ENCODE results near the gene HAUS8. TPM values are rescaled to one million over a fixed set of nuclear protein-coding genes. Genes with fewer than 3 reads are reported as not detected.

Gene HAUS8
- total RNA-seq (2022; extraction: Qiagen RNA extraction; ENCODE audit: low read depth), result 13.2 to 17.1 TPM (median 15.8 TPM) in 5 replicates

GRCh38 chr19:17075035-17075863 lies at the start of gene HAUS8, which contains the start of gene MYO9B:
Gene HAUS8, minus strand, starts transcription at chr19:17075452. Its CDS starts 30 bp downstream, at chr19:17075422.
Gene MYO9B, plus strand, starts transcription at chr19:17075777. Its CDS starts 25,941 bp downstream, at chr19:17101718.

GRCh38 chr19:17026706-17027534 lies 48.3 kb downstream of the HAUS8 start, which contains the start of gene CPAMD8:
Gene CPAMD8, minus strand, starts transcription at chr19:17026810. Its CDS starts 168 bp downstream, at chr19:17026642.

Other genes starting within 250 kb of the HAUS8 start
- gene SIN3B, start 246.1 kb downstream of the HAUS8 start, total RNA-seq (2022; extraction: Qiagen RNA extraction; ENCODE audit: low read depth), result 15.7 to 23.3 TPM (median 22.4 TPM) in 5 replicates
- gene F2RL3, start 186.5 kb downstream of the HAUS8 start, total RNA-seq (2022; extraction: Qiagen RNA extraction; ENCODE audit: low read depth), result not detected in 5 replicates
- gene CPAMD8, start 48.6 kb downstream of the HAUS8 start, total RNA-seq (2022; extraction: Qiagen RNA extraction; ENCODE audit: low read depth), result 0.02 to 0.21 TPM in 2 of 5 replicates, not detected in the others
- gene MYO9B, start 325 bp upstream of the HAUS8 start, total RNA-seq (2022; extraction: Qiagen RNA extraction; ENCODE audit: low read depth), result 24.2 to 38.4 TPM (median 34.6 TPM) in 5 replicates
- gene USE1, start 139.9 kb upstream of the HAUS8 start, total RNA-seq (2022; extraction: Qiagen RNA extraction; ENCODE audit: low read depth), result 14.7 to 16.4 TPM (median 15.3 TPM) in 5 replicates
- gene OCEL1, start 150.8 kb upstream of the HAUS8 start, total RNA-seq (2022; extraction: Qiagen RNA extraction; ENCODE audit: low read depth), result 9.8 to 13.9 TPM (median 10.9 TPM) in 5 replicates
- gene NR2F6, start 170.5 kb upstream of the HAUS8 start, total RNA-seq (2022; extraction: Qiagen RNA extraction; ENCODE audit: low read depth), result 23.3 to 58.5 TPM (median 49.9 TPM) in 5 replicates
- not detected in 5 replicates for gene USHBP1, start 189.3 kb upstream of the HAUS8 start, total RNA-seq (2022; extraction: Qiagen RNA extraction; ENCODE audit: low read depth)
- 58.4 to 65.2 TPM (median 62.0 TPM) in 5 replicates for gene BABAM1, start 192.0 kb upstream of the HAUS8 start, total RNA-seq (2022; extraction: Qiagen RNA extraction; ENCODE audit: low read depth)
- gene ANKLE1, start 206.4 kb upstream of the HAUS8 start, total RNA-seq (2022; extraction: Qiagen RNA extraction; ENCODE audit: low read depth), result 0.27 to 0.76 TPM (median 0.40 TPM) in 5 replicates
- 2.0 to 3.6 TPM (median 3.2 TPM) in 5 replicates for gene ABHD8, start 228.0 kb upstream of the HAUS8 start, total RNA-seq (2022; extraction: Qiagen RNA extraction; ENCODE audit: low read depth)
- 52.6 to 96.7 TPM (median 84.9 TPM) in 5 replicates for gene MRPL34, start 230.4 kb upstream of the HAUS8 start, total RNA-seq (2022; extraction: Qiagen RNA extraction; ENCODE audit: low read depth)
- gene DDA1, start 234.1 kb upstream of the HAUS8 start, total RNA-seq (2022; extraction: Qiagen RNA extraction; ENCODE audit: low read depth), result 53.8 to 73.0 TPM (median 68.7 TPM) in 5 replicates